Measurements from ENCODE around the gene UTS2B.

- TF ChIP-seq EZH2phosphoT487 (IDR thresholded peaks at IDR 0.05; ENCODE audit: insufficient read depth, low read depth) (no peak), EZH2 (IDR thresholded peaks at IDR 0.05; ENCODE audit: insufficient read depth, poor library complexity, severe bottlenecking) (no peak)
Measured at GRCh38 chr3:191259486-191259885, 70.8 kb downstream of the UTS2B start.

Measured in GM23248 (cell line).